HG03064 (cell line): ENCODE results near the gene COMTD1.
"Not testable (repeated sequence)": the region's sequence is repeated elsewhere in the genome, so short reads cannot be mapped to it uniquely, and the experiment has no call there.

Experiments used
- ATAC-seq: cut with Tn5 transposase; IDR thresholded peaks from one replicate; pipeline ENCODE4 v1.9.1; 2021; ENCODE audit warnings: low read depth; ENCODE audit not compliant: unreplicated experiment

The COMTD1 gene

DNA sequence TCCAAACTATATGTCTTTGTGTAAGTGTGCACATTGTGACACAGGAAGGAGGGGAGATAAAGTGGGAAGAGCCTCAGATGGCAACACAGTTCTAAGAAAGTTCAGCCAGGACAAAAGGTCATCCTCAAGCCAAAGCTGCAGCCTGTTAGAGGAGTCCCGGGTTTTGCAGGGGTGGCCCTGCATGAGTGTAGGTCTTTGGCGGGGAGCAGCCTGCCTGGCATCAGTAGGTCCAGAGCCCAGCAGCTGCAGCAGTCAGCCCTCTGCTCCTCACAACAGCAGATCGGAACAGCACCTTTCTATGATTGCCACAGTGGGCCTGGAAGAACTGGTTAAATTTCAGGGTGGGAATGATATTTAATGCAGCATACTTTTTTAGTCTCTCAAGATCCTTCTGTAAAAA is 38.7 kb downstream of the COMTD1 start:
- no peak for ATAC-seq

DNA sequence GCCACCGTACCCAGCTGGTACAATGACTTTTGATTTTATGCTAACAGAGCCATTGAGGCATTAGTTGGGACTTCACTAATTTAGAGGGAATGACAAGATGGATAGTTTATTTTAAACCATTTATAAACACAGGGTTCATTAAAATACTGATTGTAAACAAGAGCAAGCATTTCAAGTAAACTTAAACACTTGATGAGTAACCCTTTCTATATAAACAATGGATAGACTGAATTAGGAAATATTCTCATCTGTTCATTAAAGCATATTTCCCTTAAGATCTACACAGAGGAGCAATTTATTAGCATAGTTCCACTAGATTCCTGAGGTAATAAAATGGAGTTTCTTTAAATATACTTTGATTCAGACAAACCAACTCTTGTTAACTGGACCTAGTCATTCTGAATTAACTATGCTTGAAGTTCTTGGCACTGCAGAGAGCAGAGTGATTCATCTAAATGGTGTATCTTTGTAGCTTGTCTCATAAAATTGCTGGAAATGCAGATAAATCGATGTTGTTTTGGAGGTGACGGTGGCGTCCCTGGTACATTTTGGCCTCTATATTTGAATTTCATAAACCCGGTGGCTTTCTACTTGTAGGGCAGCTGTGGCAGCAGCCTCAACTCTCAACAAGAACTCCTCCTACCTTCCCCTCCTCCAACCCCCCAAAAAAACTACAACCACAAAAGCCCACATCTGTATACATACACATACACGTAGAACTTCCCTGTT is 40.6 kb downstream of the COMTD1 start:
- no peak for ATAC-seq

DNA sequence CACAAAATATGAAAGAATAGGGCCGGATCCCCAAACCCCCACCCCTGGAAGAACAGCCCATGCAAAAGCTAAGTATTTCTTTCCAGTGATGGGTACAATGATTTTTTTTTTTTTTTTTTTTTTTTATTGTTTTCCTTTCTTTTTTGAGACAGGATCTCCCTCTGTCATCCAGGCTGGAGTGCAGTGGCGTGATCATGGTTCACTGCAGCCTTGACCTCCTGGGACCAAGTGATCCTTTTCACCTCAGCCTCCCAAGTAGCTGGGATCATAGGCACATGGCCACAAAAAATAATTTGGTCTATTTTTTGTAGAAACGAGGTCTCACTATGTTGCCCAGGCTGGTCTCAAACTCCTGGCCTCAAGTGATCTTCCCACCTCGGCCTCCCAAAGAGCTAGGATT is 41.1 kb downstream of the COMTD1 start:
- not testable (repeated sequence) for ATAC-seq

DNA sequence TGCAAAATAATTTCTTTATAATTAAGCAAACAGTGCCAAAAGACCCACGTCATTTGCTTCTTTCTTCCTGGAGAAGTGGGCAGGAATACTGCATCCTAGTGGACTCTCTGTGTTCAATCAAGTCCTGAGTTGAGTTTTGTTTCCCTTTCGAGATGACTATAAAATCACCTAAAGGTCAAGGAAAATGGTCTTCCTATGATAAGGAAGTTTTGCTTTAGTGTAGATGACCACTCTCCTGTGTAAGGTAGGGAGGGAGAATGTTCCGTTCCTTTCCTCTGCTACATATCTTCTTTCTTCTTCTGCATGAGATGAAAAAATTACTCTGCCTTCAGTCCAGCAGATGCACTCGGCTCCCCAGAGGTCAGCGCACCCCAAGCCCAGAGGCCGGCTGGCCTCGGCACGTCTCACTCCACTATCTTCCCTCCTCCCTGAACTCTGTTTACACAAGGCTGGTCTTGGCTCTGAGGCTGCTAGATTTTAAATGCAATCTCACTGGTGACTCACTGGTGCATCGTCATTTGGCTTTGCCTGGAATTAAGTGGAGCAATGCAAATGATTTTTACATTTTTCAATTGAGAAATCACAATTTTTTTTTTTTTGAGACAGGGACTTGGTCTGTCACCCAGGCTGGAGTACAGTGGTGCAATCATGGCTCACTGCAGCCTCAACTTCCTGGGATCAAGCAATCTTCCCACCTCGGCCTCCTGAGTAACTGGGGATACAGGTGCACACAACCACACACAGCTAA is 43.8 kb downstream of the COMTD1 start:
- ATAC-seq, result no peak

- no peak for ATAC-seq
These were observed 46.3 kb downstream of the COMTD1 start for GRCh38 chr10:75189266-75190096.

- not testable (repeated sequence) for ATAC-seq
These were observed 47.2 kb downstream of the COMTD1 start for GRCh38 chr10:75188522-75188921.

- no peak for ATAC-seq
These were observed 47.8 kb downstream of the COMTD1 start for GRCh38 chr10:75187961-75188426.

GRCh38 chr10:75186310-75186709 is 49.4 kb downstream of the COMTD1 start:
- no peak for ATAC-seq
